Hepatocyte (in vitro differentiated cells): ENCODE measurements around the gene CFAP68.

Experiments
- CTCF ChIP-seq: fragments of 200-600 bp; sonication (generic); IDR thresholded peaks from 2 replicates; pipeline ENCODE4 v1.5.1; 2016; ENCODE audit warnings: antibody characterized with exemption, mild to moderate bottlenecking; ENCODE audit not compliant: poor library complexity
- EZH2 ChIP-seq: fragments of 200-600 bp; sonication (generic); IDR thresholded peaks from 2 replicates; pipeline ENCODE4 v1.6.1; 2016; ENCODE audit warnings: antibody characterized with exemption, mild to moderate bottlenecking, borderline replicate concordance
- EZH2phosphoT487 ChIP-seq: fragments of 200-600 bp; sonication (generic); IDR thresholded peaks from one replicate; pipeline ENCODE4 v1.6.1; 2018; ENCODE audit warnings: antibody characterized with exemption, mild to moderate bottlenecking, low read depth, moderate library complexity; ENCODE audit not compliant: unreplicated experiment, severe bottlenecking

GRCh38 chr11:111833524-111833923, 45.8 kb upstream of the CFAP68 start:
- TF ChIP-seq CTCF (peak; percentile 24), EZH2 (no peak), EZH2phosphoT487 (no peak)
